ENCODE results near the gene ACBD4.

Gene ACBD4

GRCh38 chr17:45091778-45092425 is 43.6 kb upstream of the ACBD4 start:
- no peak for TF ChIP-seq ZFX (IDR thresholded peaks at IDR 0.05; ENCODE audit: borderline replicate concordance)
- TF ChIP-seq CTCF (IDR thresholded peaks at IDR 0.05), result no peak
- H3K27ac ChIP-seq, result no peak overlapping the region

GRCh38 chr17:45092911-45093430 is 42.5 kb upstream of the ACBD4 start:
- H3K27ac ChIP-seq, result peak overlapping the region; percentile 32
- TF ChIP-seq CTCF (IDR thresholded peaks at IDR 0.05), result no peak

- TF ChIP-seq CTCF (IDR thresholded peaks at IDR 0.05) (no peak), ZFX (IDR thresholded peaks at IDR 0.05; ENCODE audit: borderline replicate concordance) (no peak)
- peak overlapping the region; percentile 32 for H3K27ac ChIP-seq
Measured at GRCh38 chr17:45093444-45094110, 41.9 kb upstream of the ACBD4 start.

DNA sequence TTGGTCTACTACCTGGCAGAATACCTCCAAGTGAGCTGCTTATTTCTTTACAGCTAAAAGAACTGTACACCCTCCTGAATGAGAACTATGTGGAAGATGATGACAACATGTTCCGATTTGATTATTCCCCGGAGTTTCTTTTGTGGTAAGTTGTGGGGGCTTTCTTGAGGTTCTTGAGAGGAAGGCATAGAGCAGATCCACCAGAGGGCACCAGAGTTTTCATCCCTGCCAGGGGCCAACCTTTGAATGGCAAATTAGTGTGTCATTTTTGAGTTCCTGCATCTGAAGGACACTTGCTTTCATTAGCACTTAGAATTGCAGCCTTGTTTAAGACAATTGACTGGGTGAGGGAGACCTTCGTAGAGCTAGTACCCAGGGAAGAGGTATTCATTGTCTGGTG is 39.3 kb upstream of the ACBD4 start:
- TF ChIP-seq CTCF (IDR thresholded peaks at IDR 0.05), result peak; percentile 71
- no peak for TF ChIP-seq ZFX (IDR thresholded peaks at IDR 0.05; ENCODE audit: borderline replicate concordance)

DNA sequence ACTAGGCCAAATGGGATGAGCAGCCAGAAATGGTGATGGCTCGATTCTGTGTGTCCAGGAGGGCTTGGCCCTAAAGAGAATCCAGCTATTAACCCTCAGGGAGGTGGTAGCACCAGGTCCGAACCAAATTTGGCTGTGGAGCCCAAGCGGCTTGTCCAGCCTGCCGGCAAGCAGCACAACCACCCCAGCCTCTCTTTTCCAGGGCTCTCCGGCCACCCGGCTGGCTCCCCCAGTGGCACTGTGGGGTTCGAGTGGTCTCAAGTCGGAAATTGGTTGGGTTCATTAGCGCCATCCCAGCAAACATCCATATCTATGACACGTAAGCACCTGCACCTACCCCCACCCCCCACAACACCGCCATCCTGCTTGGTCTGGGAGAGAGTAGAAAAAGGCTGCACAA is 38.6 kb upstream of the ACBD4 start:
- no peak for TF ChIP-seq ZFX (IDR thresholded peaks at IDR 0.05; ENCODE audit: borderline replicate concordance)
- TF ChIP-seq CTCF (IDR thresholded peaks at IDR 0.05), result no peak
- H3K27ac ChIP-seq, result no peak overlapping the region

More for the DNA sequence above, 39.3 kb upstream of the ACBD4 start:
- H3K27ac ChIP-seq, result no peak overlapping the region

DNA sequence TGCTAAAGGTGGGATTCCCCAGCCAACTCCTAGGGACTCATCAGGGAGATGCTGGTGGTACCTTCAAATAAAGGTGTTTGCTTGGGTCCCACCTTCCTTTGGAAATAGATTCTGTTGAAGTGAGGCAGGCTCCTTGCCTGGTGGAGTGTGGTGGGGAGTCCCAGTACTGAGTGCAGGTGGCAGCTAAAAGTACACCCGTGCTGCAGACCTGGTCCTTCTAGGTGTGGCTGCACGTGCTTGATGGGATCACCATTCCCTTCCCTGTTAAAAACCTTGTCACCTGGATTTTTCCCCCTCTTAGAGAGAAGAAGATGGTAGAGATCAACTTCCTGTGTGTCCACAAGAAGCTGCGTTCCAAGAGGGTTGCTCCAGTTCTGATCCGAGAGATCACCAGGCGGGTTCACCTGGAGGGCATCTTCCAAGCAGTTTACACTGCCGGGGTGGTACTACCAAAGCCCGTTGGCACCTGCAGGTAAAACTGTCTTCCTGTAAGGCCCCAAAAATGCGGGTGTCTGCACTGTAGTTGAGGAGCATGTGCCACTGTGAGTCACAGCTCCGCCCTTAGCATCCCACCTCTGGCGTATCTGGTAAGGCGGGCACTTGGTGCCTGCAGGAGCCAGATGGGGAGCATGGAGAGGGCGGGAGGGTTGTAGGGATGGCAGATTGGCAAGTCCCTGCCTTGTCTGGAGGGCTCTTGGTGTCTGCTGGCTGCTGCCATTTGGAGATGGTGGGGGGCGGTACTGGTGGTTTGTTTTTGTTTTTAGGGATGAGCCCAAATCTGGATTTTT is 37.2 kb upstream of the ACBD4 start:
- no peak overlapping the region for H3K27ac ChIP-seq
- no peak for TF ChIP-seq CTCF (IDR thresholded peaks at IDR 0.05)
- no peak for TF ChIP-seq ZFX (IDR thresholded peaks at IDR 0.05; ENCODE audit: borderline replicate concordance)
